DND-41 (cell line): ENCODE measurements around the gene RNF213.

Experiments
- ATAC-seq: fragments of 200-7000 bp; cut with Tn5 transposase; 3 replicates; pipeline ENCODE4 v1.9.1; 2021; ENCODE audit warnings: low read depth; ENCODE audit not compliant: insufficient read depth
- DNase-seq: peaks from one replicate; pipeline ENCODE4 v3.0.0-alpha.2; 2020
- H2AFZ ChIP-seq: 2 replicates; pipeline ENCODE4 v1.6.0; 2012; ENCODE audit warnings: low read depth, low read length
- H3K27ac ChIP-seq: 2 replicates; pipeline ENCODE4 v1.5.1; 2012; ENCODE audit warnings: low read length, inconsistent platforms
- H3K27me3 ChIP-seq: fragments of 200-600 bp; sonication (generic); 2 replicates; pipeline ENCODE4 v1.6.0; 2012; ENCODE audit warnings: low read length, mild to moderate bottlenecking, inconsistent platforms; ENCODE audit not compliant: insufficient read depth, poor library complexity
- H3K36me3 ChIP-seq: 2 replicates; pipeline ENCODE4 v1.5.1; 2012; ENCODE audit warnings: low read length, inconsistent platforms; ENCODE audit not compliant: insufficient read depth
- H3K4me1 ChIP-seq: 2 replicates; pipeline ENCODE4 v1.5.1; 2012; ENCODE audit warnings: mild to moderate bottlenecking, low read length; ENCODE audit not compliant: insufficient read depth
- H3K4me2 ChIP-seq: 2 replicates; pipeline ENCODE4 v1.6.0; 2012; ENCODE audit warnings: mild to moderate bottlenecking, moderate library complexity, low read length, inconsistent platforms; ENCODE audit not compliant: insufficient read depth
- H3K4me3 ChIP-seq, 2 experiments: fragments of 200-600 bp in 1 of 2; shearing (Covaris generic) in 1 of 2; 2 replicates each; pipeline ENCODE4 v1.5.1; 2012 to 2016; ENCODE audit warnings: inconsistent platforms in 2 of 2, low read length in 2 of 2, mild to moderate bottlenecking in 2 of 2, low read depth in 1 of 2, moderate library complexity in 1 of 2
- H3K79me2 ChIP-seq: 2 replicates; pipeline ENCODE4 v1.6.0; 2012; ENCODE audit warnings: low read length, inconsistent platforms; ENCODE audit not compliant: insufficient read depth
- H3K9ac ChIP-seq: 2 replicates; pipeline ENCODE4 v1.6.0; 2012; ENCODE audit warnings: low read depth, mild to moderate bottlenecking, inconsistent platforms, low read length, moderate library complexity
- H3K9me3 ChIP-seq: 2 replicates; pipeline ENCODE4 v1.5.1; 2012; ENCODE audit warnings: low read length, moderate library complexity, mild to moderate bottlenecking, inconsistent platforms; ENCODE audit not compliant: insufficient read depth, severe bottlenecking
- H4K20me1 ChIP-seq: 2 replicates; pipeline ENCODE4 v1.6.0; 2012; ENCODE audit warnings: low read length; ENCODE audit not compliant: insufficient read depth
- EZH2 ChIP-seq: IDR thresholded peaks from 3 replicates; pipeline ENCODE4 v1.6.1; 2012; ENCODE audit warnings: borderline replicate concordance, low read depth, mild to moderate bottlenecking, moderate library complexity, low read length, inconsistent platforms; ENCODE audit not compliant: severe bottlenecking
- TF ChIP-seq, protein P1 (sequence below): IDR thresholded peaks from 2 replicates; pipeline ENCODE4 v1.5.1; 2012; ENCODE audit warnings: borderline replicate concordance, low read length, moderate library complexity, mild to moderate bottlenecking; ENCODE audit not compliant: poor library complexity, severe bottlenecking; ENCODE audit errors: extremely low read depth

The RNF213 gene

DNA sequence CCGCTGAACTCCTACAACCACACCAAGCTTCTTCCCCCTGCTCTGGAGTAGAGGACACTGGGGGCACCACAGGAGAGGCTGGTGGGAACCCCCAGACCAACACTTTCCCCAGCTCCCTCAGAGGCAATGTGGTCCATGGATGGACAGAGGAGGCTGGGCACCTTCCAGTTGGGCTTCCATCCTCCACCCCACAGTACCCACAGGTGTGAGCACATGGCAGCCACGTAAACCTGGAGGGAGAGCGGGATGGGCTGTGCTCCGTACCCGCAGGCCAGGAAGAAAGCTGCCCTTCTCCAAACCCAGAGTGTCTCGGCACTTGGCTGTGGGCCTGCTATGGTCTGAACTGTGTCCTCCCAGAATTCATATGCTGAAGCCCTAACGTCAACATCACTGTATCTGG, 42.3 kb upstream of the RNF213 start:
- H3K27me3 ChIP-seq: no peaks in the 10 kb centered on the region
- TF ChIP-seq, protein P1, sequence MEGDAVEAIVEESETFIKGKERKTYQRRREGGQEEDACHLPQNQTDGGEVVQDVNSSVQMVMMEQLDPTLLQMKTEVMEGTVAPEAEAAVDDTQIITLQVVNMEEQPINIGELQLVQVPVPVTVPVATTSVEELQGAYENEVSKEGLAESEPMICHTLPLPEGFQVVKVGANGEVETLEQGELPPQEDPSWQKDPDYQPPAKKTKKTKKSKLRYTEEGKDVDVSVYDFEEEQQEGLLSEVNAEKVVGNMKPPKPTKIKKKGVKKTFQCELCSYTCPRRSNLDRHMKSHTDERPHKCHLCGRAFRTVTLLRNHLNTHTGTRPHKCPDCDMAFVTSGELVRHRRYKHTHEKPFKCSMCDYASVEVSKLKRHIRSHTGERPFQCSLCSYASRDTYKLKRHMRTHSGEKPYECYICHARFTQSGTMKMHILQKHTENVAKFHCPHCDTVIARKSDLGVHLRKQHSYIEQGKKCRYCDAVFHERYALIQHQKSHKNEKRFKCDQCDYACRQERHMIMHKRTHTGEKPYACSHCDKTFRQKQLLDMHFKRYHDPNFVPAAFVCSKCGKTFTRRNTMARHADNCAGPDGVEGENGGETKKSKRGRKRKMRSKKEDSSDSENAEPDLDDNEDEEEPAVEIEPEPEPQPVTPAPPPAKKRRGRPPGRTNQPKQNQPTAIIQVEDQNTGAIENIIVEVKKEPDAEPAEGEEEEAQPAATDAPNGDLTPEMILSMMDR: no peak
- no peak for TF ChIP-seq EZH2
- H3K4me3 ChIP-seq: no peak overlapping the region
- H3K4me1 ChIP-seq: peaks cover 19% of the 10 kb centered on the region
- H3K27ac ChIP-seq: no peak overlapping the region
- no peaks in the 10 kb centered on the region for H3K36me3 ChIP-seq
- H3K9ac ChIP-seq: no peak overlapping the region
- no peak for DNase-seq
- ATAC-seq: no peak
- H2AFZ ChIP-seq: no peak overlapping the region
- H4K20me1 ChIP-seq: peaks cover 32% of the 10 kb centered on the region
- H3K9me3 ChIP-seq: no peaks in the 10 kb centered on the region
- no peak overlapping the region for H3K4me2 ChIP-seq
- H3K79me2 ChIP-seq: no peaks in the 10 kb centered on the region

DNA sequence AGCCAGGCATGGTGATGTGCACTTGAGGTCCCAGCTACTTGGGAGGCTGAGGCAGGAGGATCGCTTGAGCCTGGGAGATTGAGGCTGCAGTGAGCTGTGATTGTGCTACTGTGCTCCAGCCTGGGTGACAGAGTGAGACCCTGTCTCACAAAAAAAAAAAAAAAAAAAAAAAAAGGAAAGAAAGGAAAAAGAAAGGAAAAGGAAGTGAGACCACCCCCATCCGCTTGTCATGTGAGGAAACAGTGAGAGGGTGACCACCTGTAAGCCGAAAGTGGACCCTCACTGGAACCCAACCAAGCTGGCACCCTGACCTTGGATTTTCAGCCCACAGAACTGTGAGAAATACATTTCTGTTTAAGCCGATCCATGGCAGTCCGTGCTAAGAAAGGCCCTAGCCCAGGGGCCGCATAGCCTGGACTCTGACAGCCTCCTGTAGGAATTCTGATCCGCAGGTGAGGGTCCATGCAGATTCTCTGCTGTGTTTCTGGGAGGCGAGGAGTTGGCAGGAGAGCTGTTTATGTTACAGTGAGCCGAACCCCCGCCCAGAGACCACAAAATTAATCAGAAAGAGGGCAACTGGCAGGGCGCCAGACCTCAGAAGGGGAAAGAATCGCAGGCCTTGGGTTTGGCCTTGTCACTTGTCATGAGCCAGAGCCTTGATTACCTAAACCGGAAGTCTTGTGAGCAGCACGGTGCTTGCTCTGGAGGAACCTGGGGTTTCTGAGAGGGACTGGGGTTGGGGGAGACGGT, 41.5 kb upstream of the RNF213 start:
- Histone ChIP-seq H3K79me2 (no peaks in the 10 kb centered on the region), H2AFZ (no peak overlapping the region), H3K36me3 (no peaks in the 10 kb centered on the region), H3K9ac (no peak overlapping the region), H3K27me3 (no peaks in the 10 kb centered on the region), H4K20me1 (peaks cover 32% of the 10 kb centered on the region), H3K27ac (no peak overlapping the region), H3K4me1 (peaks cover 19% of the 10 kb centered on the region), H3K4me3 (no peak overlapping the region), H3K9me3 (no peaks in the 10 kb centered on the region), H3K4me2 (peak overlapping the region; percentile 51; the same call in 1 of the 2 replicates)
- no peak for TF ChIP-seq EZH2
- TF ChIP-seq, protein P1: no peak
- ATAC-seq: peak; percentile 98
- DNase-seq: peak; percentile 95

DNA sequence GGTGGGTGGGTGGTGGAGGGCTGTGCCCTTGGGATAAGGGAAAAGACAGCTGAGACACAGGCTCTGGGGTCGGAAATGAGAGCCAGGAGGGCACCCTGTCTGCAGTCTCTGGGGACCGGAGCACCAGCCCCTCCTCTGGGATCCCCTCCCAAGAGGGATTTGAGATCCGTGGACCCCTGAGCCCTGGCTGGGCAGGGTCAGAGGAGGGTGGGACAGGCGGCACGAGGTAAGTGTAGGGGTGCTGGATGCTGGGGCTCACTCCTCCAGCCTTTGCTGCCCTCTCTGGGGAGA, 40.9 kb upstream of the RNF213 start:
- no peak for DNase-seq
- peaks cover 30% of the 10 kb centered on the region for H4K20me1 ChIP-seq
- H3K27me3 ChIP-seq: no peaks in the 10 kb centered on the region
- H3K4me3 ChIP-seq: no peak overlapping the region
- no peak overlapping the region for H2AFZ ChIP-seq
- ATAC-seq: no peak
- no peaks in the 10 kb centered on the region for H3K36me3 ChIP-seq
- no peak overlapping the region for H3K9ac ChIP-seq
- peaks cover 19% of the 10 kb centered on the region for H3K4me1 ChIP-seq
- peak overlapping the region; percentile 45 for H3K4me2 ChIP-seq
- H3K79me2 ChIP-seq: no peaks in the 10 kb centered on the region
- no peak for TF ChIP-seq EZH2
- TF ChIP-seq, protein P1: no peak
- H3K27ac ChIP-seq: peak overlapping the region; percentile 49; the same call in 1 of the 2 replicates
- no peaks in the 10 kb centered on the region for H3K9me3 ChIP-seq

DNA sequence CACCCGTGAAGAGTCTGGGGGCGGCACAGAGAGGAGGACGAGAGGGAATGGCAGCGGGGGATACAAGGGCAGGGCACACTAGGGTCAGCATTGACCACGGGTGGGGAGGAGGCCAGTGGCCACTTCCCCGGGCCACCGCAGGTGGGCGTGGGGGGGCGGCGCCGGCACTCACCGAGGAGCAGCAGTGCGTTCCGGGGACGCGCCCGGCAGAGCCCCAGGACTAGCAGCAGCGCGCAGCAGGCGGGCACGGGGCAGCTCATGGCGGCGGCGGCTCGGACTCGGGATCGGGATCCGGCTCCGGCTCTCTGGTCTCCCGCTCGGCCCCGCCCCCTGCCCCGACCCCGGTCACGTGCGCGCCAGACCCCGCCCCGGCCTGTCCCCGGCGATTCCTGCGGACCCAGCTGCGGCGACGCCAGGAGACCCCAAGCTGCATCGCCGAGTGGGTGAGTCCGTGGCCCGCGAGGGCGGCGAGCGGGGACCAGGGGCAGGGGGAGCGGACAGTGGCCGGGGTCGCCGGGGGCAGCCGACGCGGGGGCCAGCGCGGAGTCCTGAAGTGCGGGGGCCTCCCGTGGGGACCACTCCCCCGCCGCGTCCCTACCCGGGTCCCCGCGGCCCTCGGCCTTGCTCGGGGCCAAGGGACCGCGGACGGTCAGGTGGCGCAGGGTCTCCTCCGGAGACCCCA, 40.5 kb upstream of the RNF213 start, which contains the start of the genes SGSH and SLC26A11:
SGSH (minus strand) TSS at position 280 of the 682 bp plus-strand sequence; CDS start at position 260, 20 bp downstream.
SLC26A11 (plus strand) TSS at position 374 of the 682 bp plus-strand sequence. CDS start 1,134 bp downstream, outside the sequence.
- H3K9ac ChIP-seq: no peak within 1 kb of the TSS
- no peaks in the 10 kb centered on the region for H3K79me2 ChIP-seq
- no peaks in the 10 kb centered on the region for H3K36me3 ChIP-seq
- H3K27ac ChIP-seq: peak within 1 kb of the TSS; percentile 49; the same call in 1 of the 2 replicates
- peaks cover 27% of the 10 kb centered on the region for H4K20me1 ChIP-seq
- no peak within 1 kb of the TSS for H3K4me3 ChIP-seq
- DNase-seq: no peak
- H2AFZ ChIP-seq: no peak within 1 kb of the TSS
- H3K9me3 ChIP-seq: no peaks in the 10 kb centered on the region
- TF ChIP-seq EZH2: no peak
- TF ChIP-seq, protein P1: no peak
- H3K4me2 ChIP-seq: peak within 1 kb of the TSS; percentile 51
- no peak for ATAC-seq
- no peaks in the 10 kb centered on the region for H3K27me3 ChIP-seq
- H3K4me1 ChIP-seq: peaks cover 19% of the 10 kb centered on the region
